Fibroblast of skin of scalp (primary cell): Measurements from ENCODE around the gene FIGNL2.
A peak's percentile ranks its signal among the peaks of the same experiment; 100 is the strongest.

Source experiments
- DNase-seq: peaks from one replicate; pipeline ENCODE4 v3.0.0-alpha.2; 2013

FIGNL2 gene

DNA sequence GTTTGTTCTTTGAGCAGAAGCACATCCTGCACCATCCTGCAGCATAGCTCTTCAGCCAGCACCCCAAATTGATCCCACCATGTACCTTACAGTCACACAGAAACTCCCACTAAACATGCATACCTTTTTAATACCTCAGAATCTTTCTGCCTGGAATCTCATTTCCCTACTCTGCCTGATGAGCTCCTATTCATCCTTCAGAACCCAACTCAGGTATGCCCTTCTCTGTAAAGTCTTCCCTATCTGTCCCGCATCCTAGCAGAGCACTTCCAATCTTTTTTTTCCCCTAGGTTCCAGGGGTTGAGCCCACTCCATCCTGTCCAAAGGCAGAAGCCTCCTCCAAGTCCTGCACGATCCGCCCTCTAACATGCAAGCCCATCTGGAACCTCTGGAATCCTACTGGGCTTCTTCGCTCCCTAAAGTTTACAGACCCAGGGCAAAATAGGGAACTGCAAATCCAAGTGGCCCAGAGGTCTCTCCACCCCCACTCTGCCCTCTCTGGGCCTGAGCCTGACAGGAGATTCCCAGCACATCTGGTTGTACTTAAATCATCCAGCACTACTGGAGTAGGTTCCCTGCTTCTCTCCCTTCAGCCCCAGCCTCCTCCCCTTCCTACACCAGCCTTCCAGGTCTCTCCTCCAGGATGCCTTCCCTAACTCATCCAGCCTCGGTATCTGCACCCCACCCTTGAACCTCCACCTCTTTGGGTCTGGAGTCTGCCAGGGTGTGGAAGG lies 4.1 kb upstream of the FIGNL2 start:
- peak; percentile 17 for DNase-seq

DNA sequence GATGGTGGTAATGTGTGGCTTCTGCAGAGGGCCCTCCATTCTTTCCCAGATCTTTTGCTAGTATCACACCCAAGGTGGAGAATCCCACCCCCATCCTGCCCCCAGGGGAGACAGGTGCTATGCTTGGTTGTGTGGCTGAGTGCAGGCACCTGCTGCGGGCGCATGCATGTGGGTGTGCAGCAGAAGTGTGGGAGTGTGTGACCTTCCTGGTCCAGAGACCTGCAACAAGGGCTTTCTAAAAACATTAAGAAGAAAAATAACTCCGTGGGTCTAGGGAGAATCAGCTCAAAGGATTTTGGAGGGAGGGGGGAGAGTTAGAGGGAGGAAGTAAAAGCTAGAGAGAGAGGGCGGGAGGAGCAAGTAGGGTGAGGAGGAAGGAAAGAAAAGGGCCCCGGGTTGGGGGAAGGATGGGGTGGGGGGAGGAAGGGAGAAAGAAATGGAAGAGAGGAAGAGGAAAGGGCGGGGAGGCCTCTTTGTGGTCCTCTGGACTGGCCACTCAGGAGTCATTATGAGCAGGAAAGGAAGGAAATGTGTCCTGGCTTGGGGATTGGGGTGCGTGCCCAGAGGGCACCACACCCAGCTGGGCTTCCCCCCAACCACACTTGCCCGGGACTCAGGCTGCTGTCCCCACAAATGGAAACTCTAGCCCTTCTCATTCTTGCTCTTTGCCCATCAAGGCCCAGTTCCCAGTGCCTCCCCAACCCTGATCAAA lies 3.1 kb upstream of the FIGNL2 start:
- no peak for DNase-seq

DNA sequence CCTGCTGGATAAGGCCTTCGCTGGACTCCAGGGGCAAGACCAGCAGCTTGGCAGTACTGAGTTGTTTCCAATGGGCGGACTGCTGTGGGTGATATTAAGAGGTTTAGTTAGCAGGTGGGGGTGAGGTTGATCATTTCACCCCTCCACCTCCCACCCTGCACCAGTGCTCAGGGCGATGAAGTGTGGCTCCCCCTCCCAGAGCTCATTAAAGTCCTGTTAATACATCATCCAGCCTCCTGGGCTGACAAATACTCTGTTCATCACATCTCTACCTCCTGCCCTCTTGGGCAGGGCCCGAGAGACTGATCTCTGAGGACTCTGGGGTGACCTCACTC lies 2.4 kb upstream of the FIGNL2 start:
- no peak for DNase-seq

DNA sequence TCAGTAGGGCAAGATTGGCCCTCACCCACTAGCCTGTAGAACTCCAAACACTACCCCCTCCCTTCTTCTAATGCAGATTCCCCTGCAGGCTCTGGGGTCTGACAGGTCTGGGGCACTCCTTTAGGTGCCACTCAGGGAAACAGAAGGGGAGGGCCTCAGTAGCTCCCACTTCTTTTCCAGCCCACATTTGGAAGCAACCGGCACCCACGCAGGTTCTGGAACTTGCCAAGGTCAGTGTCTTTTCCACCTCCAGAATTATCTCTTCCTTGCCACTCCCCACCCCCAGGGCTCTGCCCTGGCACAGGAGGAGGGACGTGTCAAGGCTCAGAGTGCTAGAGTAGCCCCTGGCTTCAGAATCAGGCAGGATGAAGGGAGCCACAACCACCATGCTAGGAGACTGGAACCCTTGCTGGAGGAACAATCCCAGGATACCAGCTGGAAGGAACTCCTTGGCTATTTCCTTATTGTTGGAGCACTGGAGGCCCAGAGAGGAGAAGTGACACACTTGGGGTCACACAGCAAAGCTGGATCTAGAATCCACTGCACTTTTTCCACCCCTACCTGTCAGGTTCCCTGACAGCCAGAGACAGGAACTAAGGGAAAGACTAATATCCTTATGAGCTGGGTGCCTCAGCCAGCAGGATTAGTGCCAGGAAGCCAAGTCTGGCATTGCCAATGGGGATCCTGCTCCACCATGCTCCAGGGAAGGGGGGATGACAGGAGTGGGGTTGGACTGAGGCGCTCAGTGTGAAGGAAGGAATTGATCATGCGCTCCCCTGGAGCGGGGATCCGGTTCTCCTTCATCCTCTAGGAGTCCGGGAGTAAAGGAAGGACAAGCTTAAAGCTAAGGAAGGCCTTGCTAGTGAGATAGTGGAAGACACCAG lies 1.8 kb upstream of the FIGNL2 start:
- no peak for DNase-seq

- no peak for DNase-seq
Observed at GRCh38 chr12:51848841-51849735, 570 bp upstream of the FIGNL2 start.

- DNase-seq = no peak
Observed at GRCh38 chr12:51847643-51848325, 734 bp downstream of the FIGNL2 start.

GRCh38 chr12:51846911-51847642 lies 1.4 kb downstream of the FIGNL2 start:
- peak; percentile 12 for DNase-seq

GRCh38 chr12:51846271-51846691 lies 2.2 kb downstream of the FIGNL2 start:
- no peak for DNase-seq

- no peak for DNase-seq
Observed at GRCh38 chr12:51845482-51845881, 3.0 kb downstream of the FIGNL2 start.

DNA sequence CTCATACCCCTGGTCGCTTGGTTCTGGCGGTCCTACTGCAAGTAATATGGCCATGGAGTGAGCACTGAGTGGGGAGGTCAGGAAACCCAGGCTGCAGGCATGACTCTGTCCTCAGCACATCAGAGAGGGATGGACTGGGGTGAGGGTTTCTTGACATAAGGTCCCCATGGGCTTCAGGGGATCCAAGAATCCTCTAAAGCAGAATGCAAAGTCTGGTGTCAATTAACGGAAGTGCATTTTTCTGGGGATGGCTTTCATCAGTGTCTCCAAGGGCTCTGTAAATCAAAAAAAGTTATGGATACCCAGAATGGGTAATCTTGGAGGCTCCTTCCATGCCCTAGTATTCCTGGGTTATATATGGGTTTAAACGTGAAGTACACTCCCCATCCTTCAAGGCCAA lies 3.7 kb downstream of the FIGNL2 start:
- DNase-seq = no peak

DNA sequence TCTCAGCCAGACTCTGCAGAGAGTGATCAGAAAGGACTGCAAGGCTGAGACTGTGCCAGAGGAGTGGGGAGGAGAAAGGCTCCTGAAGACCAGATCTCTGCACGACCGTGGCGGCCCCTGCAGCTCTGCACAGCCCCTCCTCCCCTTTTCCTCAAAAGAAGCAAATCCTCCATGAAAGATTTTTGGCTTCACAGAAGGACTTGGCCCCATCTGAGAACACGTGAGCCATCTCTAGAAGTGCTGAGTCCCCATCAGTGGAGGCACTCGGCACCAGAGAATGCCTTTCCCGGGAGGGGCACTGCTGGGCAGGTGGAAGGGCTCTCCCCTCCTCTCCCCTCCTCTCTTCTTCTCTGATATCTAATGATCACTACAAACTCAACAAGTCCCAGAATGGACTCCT lies 6.8 kb downstream of the FIGNL2 start:
- no peak for DNase-seq

DNA sequence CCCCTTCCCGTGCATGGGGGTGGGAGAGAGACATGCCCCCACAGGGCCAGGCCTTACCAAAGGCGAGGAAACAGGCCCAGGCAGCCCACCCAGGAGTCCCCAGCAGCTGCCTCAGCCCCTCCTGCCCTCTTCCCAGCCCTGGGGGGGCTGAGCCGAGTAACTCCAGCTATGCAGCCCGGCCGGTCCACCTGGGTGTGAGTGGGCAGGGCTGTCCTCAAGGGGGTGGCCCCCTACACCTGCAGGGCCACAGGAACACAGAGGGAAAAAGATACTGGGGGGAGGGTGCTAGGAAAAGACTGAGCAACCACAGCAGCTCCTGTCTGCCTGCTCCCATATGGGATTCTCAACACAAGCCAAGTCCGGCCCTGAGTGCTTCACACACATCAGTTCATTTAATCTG lies 7.6 kb downstream of the FIGNL2 start:
- no peak for DNase-seq

GRCh38 chr12:51839310-51839947 lies 9.1 kb downstream of the FIGNL2 start:
- DNase-seq = no peak

GRCh38 chr12:51838762-51839161 lies 9.8 kb downstream of the FIGNL2 start:
- DNase-seq = no peak

DNA sequence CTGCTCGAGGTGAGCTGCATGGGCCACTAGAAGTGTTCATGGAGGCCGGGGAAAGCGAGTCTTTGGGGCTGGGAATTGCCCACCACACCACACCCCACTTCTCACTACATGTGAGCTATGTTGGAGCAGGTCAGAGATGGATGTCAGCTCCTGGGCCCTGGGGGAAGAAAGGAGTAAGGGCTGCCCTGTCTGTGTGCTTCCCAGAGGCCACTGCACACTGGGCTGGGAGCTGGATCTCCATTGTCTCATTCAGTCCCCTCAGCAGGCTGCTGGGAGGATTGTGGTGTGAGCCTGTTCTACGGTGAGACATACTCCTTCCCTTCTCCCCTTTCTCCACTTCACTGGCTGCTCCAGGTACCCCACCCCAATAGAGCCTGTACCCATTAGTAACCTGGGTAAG lies 10.5 kb downstream of the FIGNL2 start:
- DNase-seq = no peak

DNA sequence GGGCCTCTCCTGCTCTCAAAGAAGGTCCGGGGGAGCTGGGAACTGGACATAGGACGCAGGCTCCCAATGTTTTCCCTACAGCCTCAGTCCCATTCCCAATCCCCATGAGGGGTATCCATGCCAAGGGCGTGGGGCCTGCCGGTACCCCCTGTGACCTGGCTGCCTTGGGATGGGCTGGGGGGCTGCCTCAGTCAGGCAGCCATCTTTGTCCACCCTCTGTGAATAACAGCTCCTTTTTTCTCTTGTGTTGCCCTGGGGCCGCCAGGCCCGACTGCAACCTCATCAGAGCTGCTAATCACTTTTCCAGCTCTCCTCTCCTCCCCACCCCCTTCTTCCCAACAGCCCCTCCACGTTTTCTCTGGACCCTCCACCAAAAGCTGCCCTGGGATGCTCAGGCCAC lies 11.2 kb downstream of the FIGNL2 start:
- DNase-seq = no peak

- no peak for DNase-seq
Observed at GRCh38 chr12:51836827-51837173, 11.7 kb downstream of the FIGNL2 start.

DNA sequence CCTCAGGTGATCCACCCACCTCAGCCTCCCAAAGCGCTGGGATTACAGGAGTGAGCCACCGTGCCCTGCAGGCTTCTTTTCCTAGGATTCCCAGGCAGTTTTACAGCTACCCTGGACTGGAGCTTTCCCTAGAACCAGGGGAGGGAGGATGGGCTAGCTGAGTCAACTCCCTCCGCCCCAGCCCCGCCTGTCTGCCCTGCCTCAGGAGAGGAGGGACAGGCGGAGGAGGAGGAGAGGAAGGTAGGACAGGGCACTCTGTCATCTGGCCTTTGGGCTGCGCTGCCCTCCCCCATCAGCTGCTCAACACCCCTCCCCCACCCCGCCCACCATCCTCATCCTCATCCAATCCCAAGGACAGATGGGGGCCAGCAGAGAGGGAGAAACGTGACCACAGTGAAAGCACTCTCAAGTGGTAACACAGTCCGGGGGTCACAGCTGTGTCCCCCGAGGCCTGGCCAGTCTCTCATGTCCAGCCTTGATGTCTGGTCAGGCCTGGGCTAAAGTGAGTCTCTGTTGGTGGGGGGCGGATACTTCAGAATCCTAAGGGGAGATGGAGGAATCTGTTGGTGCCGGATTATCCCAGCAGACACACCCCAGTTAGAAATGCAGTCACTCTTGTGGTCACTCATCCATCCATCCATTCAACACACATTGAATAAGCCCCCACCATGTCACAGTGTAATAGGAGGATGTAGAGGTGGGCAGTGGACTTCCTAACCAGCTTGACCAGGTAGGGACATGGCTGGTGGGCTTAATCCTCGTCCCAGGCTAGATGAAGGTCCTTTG lies 12.3 kb downstream of the FIGNL2 start:
- DNase-seq = no peak

GRCh38 chr12:51834411-51834810 lies 14.1 kb downstream of the FIGNL2 start:
- no peak for DNase-seq
